ENCODE data around the gene KRT32.

DNA sequence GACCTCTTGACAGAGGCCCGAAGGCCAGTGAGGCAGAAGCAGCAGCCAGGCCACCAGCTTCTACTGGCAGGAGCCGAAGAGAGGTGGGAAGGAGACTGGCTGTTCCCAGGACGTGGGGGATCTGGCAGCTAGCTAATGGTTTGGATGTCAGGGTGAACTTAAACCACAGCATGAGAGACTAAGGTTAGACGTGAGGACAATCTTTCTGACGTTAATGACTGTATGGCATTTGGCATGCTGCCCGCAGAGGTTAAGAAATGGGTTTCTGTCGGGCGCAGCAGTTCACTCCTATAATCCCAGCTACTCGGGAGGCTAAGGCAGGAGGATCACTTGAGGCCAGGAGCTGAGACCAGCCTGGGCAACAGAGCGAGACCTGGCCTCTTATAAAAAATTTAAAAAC, 44.5 kb upstream of the KRT32 start:
- TF ChIP-seq CTCF (optimal IDR thresholded peaks at IDR 0.05 in 1 of 3, IDR thresholded peaks at IDR 0.05 in 1 of 3, conservative IDR thresholded peaks at IDR 0.05 in 1 of 3; ENCODE audit: extremely low read depth in 1 of 3, insufficient read depth in 2 of 3, low read length in 3 of 3) (no peak), EZH2 (IDR thresholded peaks at IDR 0.05; ENCODE audit: low read length) (no peak)

Measured in keratinocyte (primary cell).